Activated CD4-positive, alpha-beta T cell treated with anti-CD3 and anti-CD28 coated beads for 24 hours (primary cell): Measurements from ENCODE around the gene TTLL11.
"Not testable (repeated sequence)": the region's sequence is repeated elsewhere in the genome, so short reads cannot be mapped to it uniquely, and the experiment has no call there.

Experiments used
- DNase-seq, 2 donors: peaks; one replicate each; pipeline ENCODE4 v3.0.0-alpha.2; 2020; ENCODE audit warnings: low read depth in 2 of 2

TTLL11 gene

DNA sequence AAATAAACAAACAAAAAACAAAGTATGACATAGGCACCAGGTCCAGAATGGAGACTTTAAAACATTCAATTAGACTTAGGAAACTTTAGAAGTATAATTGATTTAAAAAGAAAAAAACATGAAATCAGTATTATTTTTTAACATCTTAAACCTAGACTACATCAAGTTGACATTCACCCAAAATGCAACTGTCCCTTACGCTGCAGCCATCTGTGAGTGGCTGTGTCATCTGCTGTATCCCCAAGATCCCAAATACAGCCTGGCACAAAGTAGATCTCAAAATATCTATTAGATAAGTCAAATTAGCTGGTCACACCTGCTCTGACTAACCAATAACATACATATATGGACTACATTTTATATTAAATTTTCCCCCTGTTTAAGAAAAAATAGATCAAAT lies 7.8 kb downstream of the TTLL11 start:
- DNase-seq: no peak

DNA sequence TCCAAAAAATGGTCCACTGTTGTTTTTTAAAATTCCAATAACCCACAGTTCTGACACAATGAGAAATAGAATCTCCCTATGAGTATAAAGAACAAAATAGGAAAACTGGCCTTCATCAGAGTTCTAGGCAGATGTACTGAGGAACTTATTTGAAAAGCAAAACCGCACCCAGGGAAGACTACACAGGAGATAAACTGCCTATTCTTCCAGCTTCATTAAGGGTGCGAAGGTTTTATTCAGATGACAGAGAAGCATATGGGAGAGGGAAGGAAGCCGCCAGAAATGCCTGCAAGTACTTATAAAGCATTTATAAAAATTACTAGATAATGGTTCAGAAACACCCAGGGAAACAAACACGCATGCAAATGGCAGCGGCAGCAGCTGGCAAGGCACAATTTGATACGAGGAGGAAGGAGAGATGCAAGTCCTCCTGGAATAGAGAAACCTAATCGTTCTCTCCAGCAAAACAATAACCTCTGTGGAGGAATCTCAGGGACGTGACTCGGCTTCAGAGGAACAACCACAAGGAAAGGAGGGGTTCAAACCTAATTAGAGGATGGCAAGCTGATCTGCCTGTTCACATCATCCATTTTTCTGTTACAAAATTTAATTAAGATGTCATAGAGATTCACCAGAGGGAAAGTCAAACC lies 9.0 kb downstream of the TTLL11 start:
- no peak for DNase-seq

DNA sequence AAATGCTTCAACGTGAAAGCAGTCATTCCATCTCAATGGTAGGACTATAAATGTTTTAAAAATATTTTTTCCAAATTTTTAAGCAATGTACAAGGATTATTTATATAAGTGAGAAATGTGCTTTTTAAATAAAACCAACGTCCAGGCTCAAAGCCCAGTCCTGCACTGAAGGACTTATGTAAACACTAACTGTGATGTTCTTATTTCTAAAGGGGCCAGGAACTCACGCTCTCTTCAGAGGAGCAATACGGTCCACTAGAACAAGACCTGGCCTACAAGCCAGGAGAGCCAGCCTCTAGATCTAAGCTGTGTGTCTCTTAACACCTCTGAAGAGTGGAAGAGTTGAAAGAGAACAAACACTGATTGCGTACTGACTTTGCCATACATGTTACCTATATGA lies 12.1 kb downstream of the TTLL11 start:
- no peak for DNase-seq

DNA sequence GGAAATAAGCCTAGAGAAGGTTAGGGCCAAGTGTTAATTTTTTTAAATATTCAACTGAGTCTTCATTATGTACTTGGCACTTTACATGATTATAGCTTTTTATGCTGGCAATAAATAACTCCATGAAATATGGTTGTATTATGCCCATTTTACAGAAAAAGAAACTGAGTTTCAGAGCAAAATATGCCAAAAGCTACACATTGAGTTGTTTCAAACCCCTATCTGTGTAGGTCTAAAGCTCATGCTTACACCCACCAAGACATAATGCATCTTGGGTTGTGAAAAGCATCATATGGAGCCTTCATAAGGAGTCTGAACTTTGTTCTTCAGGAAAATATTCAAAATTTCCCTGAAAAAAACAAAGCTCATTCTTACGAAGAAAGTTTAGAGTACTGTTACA lies 14.6 kb downstream of the TTLL11 start:
- no peak for DNase-seq

DNA sequence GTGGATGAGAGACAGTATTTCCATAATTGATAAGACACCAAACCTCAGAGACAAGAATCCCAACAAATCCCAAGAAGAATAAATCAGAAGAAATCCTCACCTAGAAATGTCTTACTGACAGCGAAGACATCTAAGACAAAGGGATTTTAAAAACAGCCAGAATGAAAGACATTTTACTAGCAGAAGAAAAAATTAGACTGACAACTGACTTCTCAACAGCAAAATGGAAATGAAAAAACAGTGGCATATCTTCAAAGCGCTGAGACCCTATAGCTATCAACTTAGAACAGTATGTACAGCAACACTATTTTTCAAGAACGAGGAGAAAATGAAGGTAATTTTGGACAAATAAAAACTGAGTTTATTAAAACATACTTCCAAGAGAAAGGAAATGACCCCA lies 16.3 kb downstream of the TTLL11 start:
- no peak for DNase-seq

DNA sequence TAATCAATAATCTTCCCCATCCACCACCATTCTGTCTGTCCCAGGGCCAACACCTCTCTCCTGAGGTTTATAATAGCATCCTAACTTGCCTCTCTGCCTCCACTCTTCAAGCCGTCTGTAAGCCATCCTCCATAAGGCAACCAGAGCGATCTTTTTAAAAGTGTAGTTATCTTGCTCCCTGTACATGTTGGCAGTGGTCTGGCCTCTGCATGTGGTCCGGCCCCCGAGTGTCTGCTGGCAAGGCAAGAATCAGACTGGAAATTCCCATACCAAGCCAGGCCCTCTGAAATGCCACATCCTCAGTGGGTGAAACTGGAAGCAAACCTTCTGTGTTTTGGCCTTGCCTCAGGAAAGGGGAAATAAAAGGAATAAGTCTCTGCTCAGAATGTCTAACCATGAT lies 17.0 kb downstream of the TTLL11 start:
- DNase-seq: no peak

DNA sequence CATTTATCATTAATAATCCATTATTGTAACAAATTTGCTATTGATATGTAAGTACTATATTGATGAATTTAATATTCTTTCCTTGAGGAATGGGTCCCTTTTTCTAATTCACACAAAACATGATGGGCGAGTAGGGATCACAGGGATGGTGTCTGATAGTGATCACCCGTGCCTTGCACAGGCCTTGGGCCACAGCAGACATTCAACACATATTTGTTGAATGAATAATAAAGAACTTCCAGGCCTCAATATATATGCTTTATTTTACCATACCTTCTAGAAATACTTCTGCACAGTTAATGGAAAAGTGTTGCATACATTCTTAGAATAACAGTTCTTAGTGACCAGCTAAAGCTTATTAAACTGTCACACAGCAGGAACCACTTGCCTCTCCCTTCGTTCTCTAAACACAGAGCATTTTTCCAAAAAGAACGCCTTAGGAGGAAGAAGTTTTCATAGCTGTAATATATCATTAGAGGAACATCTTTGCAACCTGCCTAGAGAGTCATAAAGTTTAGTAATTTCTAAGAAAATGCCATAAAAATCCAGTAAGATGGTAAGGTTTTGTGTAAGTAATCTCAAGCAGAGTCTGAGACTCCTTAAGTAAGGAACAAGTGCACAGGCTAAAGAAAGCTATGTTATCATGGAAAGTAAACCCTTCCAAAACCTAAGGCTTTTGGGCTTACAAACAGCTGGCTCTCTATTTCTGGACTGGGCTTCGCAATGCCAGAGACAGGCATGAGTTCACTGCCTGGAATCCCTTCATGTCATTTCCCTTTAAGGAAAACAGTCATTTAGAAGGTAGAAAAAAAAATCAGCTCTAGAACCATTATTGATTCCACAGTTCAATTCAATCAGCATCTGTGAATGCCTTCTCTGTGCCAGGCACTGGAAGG lies 17.7 kb downstream of the TTLL11 start:
- no peak for DNase-seq

DNA sequence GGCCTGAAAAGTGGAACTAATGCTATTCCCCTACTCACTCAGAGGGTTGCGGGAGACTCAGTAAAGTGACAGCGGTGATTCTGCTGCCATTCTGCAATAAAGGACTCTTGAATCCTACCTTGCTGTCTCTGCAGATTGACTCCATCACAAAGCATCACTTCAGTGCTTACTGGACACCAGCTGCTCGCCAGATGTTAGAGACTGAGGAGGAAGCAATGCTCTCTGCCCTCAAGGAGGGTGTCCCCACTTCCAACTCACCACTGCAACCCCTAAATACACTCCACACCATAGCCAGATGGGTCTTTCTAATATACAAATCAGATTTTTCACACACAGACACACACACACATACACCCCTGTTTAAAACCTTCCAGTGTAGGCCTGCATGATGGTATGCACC lies 21.4 kb downstream of the TTLL11 start:
- DNase-seq: no peak

DNA sequence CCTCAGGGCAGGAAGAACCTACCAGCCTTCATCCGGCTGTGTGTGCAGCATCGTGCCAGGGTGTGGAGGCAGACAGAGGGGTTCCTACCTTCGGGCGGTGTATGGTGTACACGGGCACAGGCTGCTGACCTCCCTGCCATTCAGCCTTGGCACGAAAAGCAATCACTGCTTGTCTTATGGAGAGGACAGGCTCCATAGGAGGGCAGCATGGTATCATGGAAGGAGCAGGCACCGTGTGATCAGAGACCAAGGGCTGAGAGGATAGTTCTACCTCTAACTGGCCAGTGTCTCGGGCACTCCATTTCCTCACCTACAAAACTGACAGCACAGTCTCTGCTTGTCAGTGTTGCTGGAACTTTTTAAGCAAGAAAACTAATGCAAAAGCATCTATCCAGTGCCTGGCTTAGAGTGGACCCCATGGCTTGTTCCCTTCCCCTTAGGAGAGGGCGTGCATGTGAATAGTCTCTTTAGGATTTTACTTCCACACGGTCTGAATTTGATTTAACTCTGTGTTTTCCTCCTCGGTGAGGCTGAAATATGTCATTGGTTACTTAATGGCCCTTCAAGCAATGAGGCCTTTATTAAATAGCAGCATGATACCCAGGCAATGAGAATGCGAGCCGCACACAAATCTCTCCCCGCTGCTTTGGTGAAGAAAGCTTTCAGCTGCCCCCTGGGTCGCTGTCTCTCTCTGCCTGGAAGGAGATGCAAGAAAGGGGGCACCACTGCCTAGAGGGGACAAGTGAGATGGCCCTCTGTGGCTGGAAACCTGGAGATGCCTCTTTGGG lies 22.2 kb downstream of the TTLL11 start:
- DNase-seq: no peak

DNA sequence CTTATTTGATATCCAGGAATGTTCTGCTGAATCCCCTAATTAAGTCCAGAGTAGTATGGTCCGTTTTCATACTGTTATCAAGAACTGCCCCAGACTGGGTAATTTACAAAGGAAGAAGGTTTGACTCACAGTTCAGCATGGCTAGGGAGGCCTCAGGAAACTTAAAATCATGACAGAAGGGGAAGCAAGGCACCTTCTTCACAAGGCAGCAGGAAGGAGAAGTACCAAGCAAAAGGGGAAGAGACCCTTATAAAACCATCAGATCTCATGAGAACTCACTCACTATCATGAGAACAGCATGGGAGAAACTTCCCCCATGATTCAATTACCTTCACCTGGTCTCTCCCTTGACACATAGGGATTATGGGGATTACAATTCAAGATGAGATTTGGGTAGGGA lies 26.4 kb downstream of the TTLL11 start:
- DNase-seq: not testable (repeated sequence)

DNA sequence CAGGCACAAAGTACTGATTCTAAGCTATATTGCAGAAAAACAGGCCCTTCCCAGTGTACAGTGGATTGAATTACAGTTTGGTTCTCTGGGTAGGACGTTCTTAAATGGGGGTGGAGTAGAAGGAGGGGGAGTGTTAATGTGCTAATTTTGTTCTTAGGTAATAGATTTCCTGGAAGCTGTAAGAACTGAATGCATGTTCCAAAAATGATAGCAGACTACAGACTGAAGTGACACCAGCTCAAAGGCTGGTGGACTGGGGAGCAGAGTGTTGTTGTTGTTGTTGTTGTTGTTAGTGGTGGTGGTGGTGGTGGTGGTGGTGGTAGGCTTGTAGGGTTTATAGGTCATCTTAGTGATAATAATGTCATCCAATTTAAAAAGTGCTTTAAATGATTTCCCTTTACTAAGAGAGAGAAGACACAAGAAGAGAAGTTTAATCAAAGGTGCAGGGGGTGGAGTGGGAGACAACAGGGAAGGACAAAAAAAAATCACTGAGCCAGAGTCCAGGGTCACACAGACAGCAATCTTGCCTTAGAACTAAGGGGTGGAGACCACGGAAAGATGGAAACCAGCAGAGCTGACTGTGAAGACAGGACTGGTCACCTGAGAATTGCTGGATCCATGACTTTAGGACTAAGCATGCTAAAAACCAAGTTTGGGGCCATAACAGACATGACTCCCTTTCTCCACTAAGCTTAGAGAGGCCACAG lies 27.0 kb downstream of the TTLL11 start:
- DNase-seq: no peak

DNA sequence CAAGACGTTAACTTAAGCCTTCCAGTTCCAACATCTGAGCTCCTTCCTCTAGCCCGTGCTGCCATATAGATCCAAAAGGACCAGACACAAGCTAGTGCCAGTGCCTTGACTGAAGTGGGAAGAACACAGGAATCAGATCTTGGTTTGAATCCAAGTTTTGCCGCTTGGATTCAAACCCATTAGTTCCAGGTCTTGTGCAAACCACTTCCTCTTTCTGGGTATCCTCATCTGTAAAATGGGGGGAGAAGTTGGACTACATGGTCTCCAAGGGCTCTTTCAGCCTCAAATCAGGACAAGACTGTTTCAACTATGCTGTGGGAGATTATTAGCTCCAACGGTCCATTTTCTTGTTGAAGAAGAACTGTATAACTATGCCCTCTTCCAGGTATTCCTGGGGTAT lies 32.6 kb downstream of the TTLL11 start:
- no peak for DNase-seq

DNA sequence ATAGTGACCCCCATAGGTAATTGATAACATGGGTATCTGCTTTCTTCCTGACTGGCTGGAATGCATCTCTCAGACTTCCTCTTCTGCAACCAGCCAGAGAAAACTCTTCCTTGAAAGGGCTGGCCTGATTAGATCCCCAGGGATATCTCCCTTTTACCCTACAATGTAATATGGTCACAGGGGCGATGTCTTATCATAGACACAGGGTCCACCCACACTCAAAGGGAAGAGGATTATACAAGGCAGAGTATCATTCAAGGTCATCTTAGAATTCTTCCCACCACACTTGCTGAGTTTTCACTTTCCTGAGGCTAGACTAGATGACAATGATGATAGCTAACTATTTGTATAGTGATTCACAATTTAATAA lies 33.2 kb downstream of the TTLL11 start:
- no peak for DNase-seq

DNA sequence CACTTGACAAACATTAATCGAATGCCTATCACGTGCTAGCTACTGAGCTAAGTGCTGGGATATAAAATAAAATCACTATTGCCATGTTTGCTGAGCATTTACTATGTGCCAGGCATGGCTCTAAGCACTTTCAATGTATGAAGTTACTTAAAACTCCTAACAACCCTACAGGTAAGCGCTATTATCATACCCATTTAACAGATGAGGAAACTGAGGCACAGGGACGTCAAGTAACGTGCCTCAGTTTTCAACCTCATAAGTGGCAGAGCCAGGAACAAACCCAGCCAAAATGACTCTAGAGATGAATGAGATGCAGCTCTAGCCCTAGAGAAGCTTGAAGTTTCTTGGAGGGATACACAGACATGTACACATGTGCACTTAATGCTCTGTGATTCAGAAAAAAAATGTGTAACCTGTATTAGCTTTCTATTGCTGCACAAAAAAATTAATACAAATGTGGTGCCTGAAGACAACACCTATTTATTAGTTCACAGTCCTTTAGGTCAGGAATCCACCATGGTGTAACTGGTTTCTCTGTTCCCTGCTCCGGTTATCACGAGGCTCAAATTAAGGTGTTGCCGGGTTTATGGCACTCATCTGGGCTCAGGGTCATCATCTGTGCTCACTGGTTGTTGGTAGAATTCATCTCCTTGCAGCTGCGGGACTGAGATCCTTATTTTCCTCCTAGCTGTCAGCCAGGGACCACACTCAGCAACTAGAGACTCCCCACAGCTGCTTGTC lies 33.7 kb downstream of the TTLL11 start:
- DNase-seq: no peak

DNA sequence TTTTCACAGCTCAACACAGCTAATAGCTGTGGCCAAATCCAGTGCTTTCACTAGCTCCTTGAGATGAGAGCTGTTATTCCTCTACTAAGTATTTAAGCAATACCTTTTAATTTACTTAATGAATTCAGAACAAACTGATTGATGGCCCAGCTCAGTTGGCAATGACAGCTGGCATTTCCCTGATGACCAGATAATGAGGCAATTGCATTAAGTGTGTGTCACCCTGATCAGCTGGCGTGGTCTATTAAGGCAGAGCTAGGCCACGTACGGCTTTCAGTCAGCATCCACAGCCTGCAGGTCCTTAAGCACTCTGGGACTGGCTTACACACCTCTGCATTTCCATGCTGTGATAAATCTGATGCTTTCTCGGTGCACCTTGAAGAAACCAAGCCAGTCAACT lies 34.4 kb downstream of the TTLL11 start:
- DNase-seq: no peak

DNA sequence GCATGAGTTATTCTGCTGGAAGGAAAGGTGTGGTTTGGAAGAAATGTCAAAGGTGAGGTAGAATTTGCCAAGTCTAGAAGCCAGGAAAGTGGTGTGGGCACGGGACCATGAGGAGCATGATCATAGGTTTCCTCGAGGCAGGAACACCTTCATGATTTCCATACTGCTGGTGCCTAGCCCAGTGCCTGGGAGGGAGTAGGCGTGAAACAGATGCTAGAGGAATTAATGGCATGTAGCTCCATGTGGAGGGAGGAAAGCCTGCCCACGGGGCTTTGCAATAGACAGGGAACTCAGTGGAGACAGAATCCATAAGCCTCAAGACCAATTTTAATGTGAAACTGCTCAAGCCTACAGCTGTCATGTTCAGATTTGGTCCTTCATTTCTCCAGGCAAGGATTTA lies 35.1 kb downstream of the TTLL11 start:
- DNase-seq: no peak

DNA sequence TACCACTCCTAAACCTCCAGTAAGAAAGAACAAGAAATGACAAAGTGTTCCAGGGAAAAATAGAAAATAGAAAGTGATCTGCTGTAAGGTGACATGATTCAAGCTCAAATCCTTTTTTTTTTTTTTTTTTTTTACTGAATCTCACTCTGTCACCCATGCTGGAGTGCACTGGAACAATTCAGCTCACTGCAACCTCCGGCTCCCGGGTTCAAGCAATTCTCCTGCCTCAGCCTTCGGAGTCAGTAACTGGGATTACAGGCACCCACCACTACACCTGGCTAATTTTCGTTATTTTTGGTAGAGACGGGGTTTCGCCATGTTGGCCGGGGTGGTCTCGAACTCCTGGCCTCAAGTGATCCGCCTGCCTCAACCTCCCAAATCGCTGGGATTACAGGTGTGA lies 35.9 kb downstream of the TTLL11 start:
- DNase-seq: no peak

DNA sequence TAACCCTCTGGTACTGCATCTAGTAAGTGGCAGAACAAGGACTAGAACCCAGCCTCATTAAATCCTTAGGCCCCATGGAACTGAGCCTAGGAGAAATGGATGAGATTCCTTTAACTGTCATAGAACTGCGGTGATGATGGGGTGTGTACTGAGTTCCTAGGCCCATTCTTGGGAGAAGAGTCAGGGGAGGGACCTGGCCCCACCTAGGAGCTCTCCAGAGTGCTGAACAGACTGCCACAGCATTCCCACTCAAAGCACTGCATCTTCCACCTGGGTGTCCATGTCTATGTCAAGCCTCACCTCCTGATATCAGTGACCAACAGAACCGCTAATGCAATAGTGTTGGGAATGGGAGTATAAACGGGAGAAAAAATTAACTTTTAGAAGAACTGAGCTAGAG lies 36.6 kb downstream of the TTLL11 start:
- DNase-seq: no peak

DNA sequence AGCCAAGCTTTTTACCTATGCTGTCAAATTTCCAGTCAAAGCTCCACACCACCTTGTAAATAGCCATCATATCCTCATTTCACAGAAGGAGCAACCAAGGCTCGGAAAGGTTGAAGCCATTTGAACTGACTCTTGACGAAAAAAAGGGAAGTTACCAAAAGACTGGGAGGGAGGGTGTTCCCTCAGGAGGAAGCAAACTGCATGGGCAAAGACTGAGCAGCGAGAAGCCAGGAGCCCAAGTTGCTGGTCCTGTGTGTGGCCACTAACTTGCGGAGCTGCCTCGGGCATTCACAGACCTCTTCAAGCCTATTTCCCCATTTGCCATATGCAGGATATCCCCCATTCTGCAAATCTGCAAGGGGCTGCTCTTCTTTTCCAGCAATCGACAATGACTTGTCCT lies 37.4 kb downstream of the TTLL11 start:
- no peak for DNase-seq

DNA sequence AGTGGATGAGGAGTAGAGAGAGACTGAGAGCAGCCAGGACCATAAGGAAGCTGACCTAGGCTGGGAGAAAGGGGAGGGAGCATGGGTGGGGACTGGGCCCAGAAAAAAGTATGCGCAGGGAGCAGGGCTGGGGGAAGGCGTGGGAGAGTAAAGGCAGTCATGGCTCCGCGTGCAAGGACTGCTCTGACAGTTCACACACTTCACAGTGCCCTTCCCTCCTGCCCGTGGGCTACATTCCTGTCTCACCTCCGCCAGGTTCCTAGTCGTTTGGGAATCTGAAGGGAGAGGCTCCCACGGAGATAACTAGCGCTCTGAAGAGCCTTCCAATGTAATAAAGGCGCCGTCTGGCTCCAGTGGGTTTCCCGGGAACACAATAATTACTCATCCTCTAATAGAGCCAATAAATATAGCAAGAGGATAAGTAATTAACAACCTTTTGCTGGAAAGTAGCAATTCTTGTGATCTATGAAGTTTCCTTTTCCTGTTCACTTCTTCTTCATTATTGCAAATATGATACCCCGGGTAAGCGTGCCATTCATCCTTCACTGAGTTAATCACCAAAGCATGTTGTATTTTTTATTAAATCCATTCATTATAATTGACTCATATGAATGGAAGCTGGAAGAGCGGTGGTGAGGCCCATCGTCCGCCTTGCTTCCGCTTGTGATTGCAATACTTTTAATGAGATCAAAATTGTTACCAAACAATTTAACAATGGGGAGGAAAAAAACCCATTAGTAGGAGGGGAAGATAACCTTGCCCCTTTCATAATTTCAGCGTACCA lies 39.3 kb downstream of the TTLL11 start:
- no peak for DNase-seq

DNA sequence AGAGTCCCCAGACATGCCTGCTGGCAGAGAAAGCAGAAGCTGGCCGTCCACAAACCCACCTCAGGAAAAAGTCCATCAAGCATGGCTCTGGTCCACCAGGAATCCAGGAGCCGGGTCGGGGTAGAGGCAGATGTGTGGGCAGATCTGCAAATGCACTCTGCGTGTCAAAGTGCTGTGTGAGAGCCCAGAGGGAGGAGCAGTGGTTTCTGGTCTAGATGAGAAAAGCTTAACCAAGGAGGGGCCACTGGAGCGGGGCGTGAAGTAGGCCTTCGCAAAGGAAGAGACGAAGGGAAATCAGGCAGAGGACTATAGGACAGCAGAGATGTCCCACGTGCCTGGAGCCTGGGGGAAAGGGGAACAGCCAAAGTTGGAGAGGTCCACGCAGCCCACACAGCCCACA lies 40.0 kb downstream of the TTLL11 start:
- no peak for DNase-seq
